Uterus (tissue), 4 donors: ENCODE measurements around the gene SIDT1. TPM values are rescaled to one million over a fixed set of nuclear protein-coding genes. Genes with fewer than 3 reads are reported as not detected.

Source experiments
- DNase-seq, 2 donors: peaks; one replicate each; pipeline ENCODE4 v3.0.0-alpha.2; 2019 to 2020
- H3K27ac ChIP-seq, 2 donors: fragments of 200-600 bp; sonication (generic); 1 replicate in 1 of 2; 2 replicates in 1 of 2; pipeline ENCODE4 v1.5.1; 2016 to 2018
- H3K27me3 ChIP-seq, 2 donors: fragments of 200-600 bp; sonication (generic); one replicate each; pipeline ENCODE4 v1.5.1; 2018 to 2019; ENCODE audit warnings: control low read depth in 1 of 2
- H3K36me3 ChIP-seq, 2 donors: fragments of 200-600 bp; sonication (generic); one replicate each; pipeline ENCODE4 v1.5.1; 2019; ENCODE audit warnings: control low read depth in 1 of 2
- H3K4me1 ChIP-seq, 2 donors: fragments of 200-600 bp; sonication (generic); one replicate each; pipeline ENCODE4 v1.5.1; 2018 to 2019; ENCODE audit warnings: control low read depth in 1 of 2
- H3K4me3 ChIP-seq, 2 donors: fragments of 200-600 bp; sonication (generic); 1 replicate in 1 of 2; 2 replicates in 1 of 2; pipeline ENCODE4 v1.5.1; 2018 to 2019; ENCODE audit warnings: mild to moderate bottlenecking in 1 of 2
- H3K9me3 ChIP-seq, 2 donors: fragments of 200-600 bp; sonication (generic); one replicate each; pipeline ENCODE4 v1.5.1; 2019; ENCODE audit warnings: control low read depth in 1 of 2
- CTCF ChIP-seq, 4 experiments: fragments of 200-600 bp in 2 of 4; fragments of 450-650 bp in 2 of 4; sonication (generic) in 2 of 4; IDR thresholded peaks; one replicate each; pipeline ENCODE4 v1.5.1; 2016 to 2019; ENCODE audit warnings: antibody characterized with exemption in 4 of 4, mild to moderate bottlenecking in 2 of 4, moderate library complexity in 1 of 4
- POLR2A ChIP-seq, 2 donors: fragments of 450-650 bp; IDR thresholded peaks; one replicate each; pipeline ENCODE4 v1.6.1; 2016; ENCODE audit warnings: antibody characterized with exemption in 2 of 2, mild to moderate bottlenecking in 1 of 2, moderate library complexity in 1 of 2
- intact Hi-C: fragments of 100-400 bp; cut with DNase I; formaldehyde crosslinking; loops from one replicate; pipeline ENCODE4 v1.15.1; 2023; ENCODE audit warnings: low total_unique reads
- total RNA-seq, 4 donors: library from RNA; depleted of rRNA in 3 of 4; stranded (reverse); fragments of >200 nt in 3 of 4; gene quantifications; one replicate each; pipeline versions ENCODE4 v1.1.0 to v1.2.4, GENCODE V29; 2014 to 2023
- donor health status: DM: yes; HTN: yes; CAD: no.

SIDT1 gene
- total RNA-seq, 4 donors from 2014 or later = 1.8 to 3.7 TPM; not detected in 2

GRCh38 chr3:113585720-113586119 lies 53.4 kb downstream of the SIDT1 start:
- DNase-seq = no peak
- no peaks in the 10 kb centered on the region for H3K27me3 ChIP-seq
- H3K9me3 ChIP-seq = no peaks in the 10 kb centered on the region
- H3K4me1 ChIP-seq = no peaks in the 10 kb centered on the region
- intact Hi-C loops = no loop called here
- H3K27ac ChIP-seq = no peak overlapping the region
- no peaks in the 10 kb centered on the region for H3K36me3 ChIP-seq
- no peak overlapping the region for H3K4me3 ChIP-seq
- no peak for TF ChIP-seq CTCF (IDR thresholded peaks at IDR 0.05)
- no peak for TF ChIP-seq POLR2A (IDR thresholded peaks at IDR 0.05)

GRCh38 chr3:113588806-113589205 lies 56.5 kb downstream of the SIDT1 start:
- no peak for TF ChIP-seq POLR2A (IDR thresholded peaks at IDR 0.05)
- no peak for TF ChIP-seq CTCF (IDR thresholded peaks at IDR 0.05)
- Histone ChIP-seq H3K27me3 (no peaks in the 10 kb centered on the region), H3K36me3 (no peaks in the 10 kb centered on the region), H3K4me3 (no peak overlapping the region), H3K4me1 (no peaks in the 10 kb centered on the region), H3K27ac (no peak overlapping the region), H3K9me3 (no peaks in the 10 kb centered on the region)
- intact Hi-C loops = no loop called here
- no peak for DNase-seq

- intact Hi-C loops = no loop called here
- H3K27ac ChIP-seq = no peak overlapping the region
- no peak for TF ChIP-seq POLR2A (IDR thresholded peaks at IDR 0.05)
- no peak for TF ChIP-seq CTCF (IDR thresholded peaks at IDR 0.05)
- DNase-seq = no peak
- H3K4me3 ChIP-seq = no peak overlapping the region
- no peaks in the 10 kb centered on the region for H3K27me3 ChIP-seq
- no peaks in the 10 kb centered on the region for H3K9me3 ChIP-seq
- no peaks in the 10 kb centered on the region for H3K4me1 ChIP-seq
- H3K36me3 ChIP-seq = no peaks in the 10 kb centered on the region
Observed at GRCh38 chr3:113589971-113590370, 57.6 kb downstream of the SIDT1 start.

- no peak overlapping the region for H3K4me3 ChIP-seq
- TF ChIP-seq CTCF (IDR thresholded peaks at IDR 0.05) (no peak), POLR2A (IDR thresholded peaks at IDR 0.05) (no peak)
- no peaks in the 10 kb centered on the region for H3K36me3 ChIP-seq
- no peaks in the 10 kb centered on the region for H3K27me3 ChIP-seq
- no peaks in the 10 kb centered on the region for H3K9me3 ChIP-seq
- intact Hi-C loops = no loop called here
- no peak overlapping the region for H3K27ac ChIP-seq
- no peaks in the 10 kb centered on the region for H3K4me1 ChIP-seq
- no peak for DNase-seq
Observed at GRCh38 chr3:113590983-113591382, 58.6 kb downstream of the SIDT1 start.

- TF ChIP-seq POLR2A (IDR thresholded peaks at IDR 0.05) = no peak
- no peak for TF ChIP-seq CTCF (IDR thresholded peaks at IDR 0.05)
- no peak for DNase-seq
- intact Hi-C loops = no loop called here
- no peaks in the 10 kb centered on the region for H3K27me3 ChIP-seq
- no peak overlapping the region for H3K4me3 ChIP-seq
- H3K27ac ChIP-seq = no peak overlapping the region
- H3K36me3 ChIP-seq = no peaks in the 10 kb centered on the region
- no peaks in the 10 kb centered on the region for H3K9me3 ChIP-seq
- H3K4me1 ChIP-seq = no peaks in the 10 kb centered on the region
Observed at GRCh38 chr3:113594066-113594465, 61.7 kb downstream of the SIDT1 start.
